SK-N-MC (cell line): ENCODE results near the gene SCN7A.

Source experiments
- EZH2 ChIP-seq: fragments of 200-600 bp; sonication (generic); IDR thresholded peaks from one replicate; pipeline ENCODE4 v1.6.1; 2017; ENCODE audit warnings: antibody characterized with exemption
- FOXP2 ChIP-seq: optimal IDR thresholded peaks from 2 replicates; pipeline ENCODE3; 2011; ENCODE audit warnings: mild to moderate bottlenecking, moderate library complexity; ENCODE audit not compliant: insufficient read depth; ENCODE audit errors: extremely low read length, control extremely low read depth
- POLR2AphosphoS5 ChIP-seq: IDR thresholded peaks from 2 replicates; pipeline ENCODE4 v1.6.1; 2012; ENCODE audit warnings: mild to moderate bottlenecking, low read depth, low read length, borderline replicate concordance

- TF ChIP-seq POLR2AphosphoS5 (no peak), EZH2 (no peak), FOXP2 (no peak)
Measured at GRCh38 chr2:166436189-166436588, 57.9 kb downstream of the SCN7A start.
